K562 (cell line): ENCODE measurements around the gene MS4A8. TPM values are rescaled to one million over a fixed set of nuclear protein-coding genes. Genes with fewer than 3 reads are reported as not detected.
A peak's percentile ranks its signal among the peaks of the same experiment; 100 is the strongest.

ENCODE experiments used
- C11orf30 ChIP-seq: fragments of 450-650 bp; IDR thresholded peaks from 2 replicates; pipeline ENCODE4 v1.6.1; 2016; ENCODE audit warnings: low read depth, mild to moderate bottlenecking
- NRF1 ChIP-seq, 2 experiments: fragments of 450-650 bp; IDR thresholded peaks in 1 of 2; conservative IDR thresholded peaks in 1 of 2; 2 replicates each; pipeline ENCODE4 v1.6.1; 2014; ENCODE audit warnings: mild to moderate bottlenecking in 2 of 2
- polyA plus RNA-seq, 8 experiments: library from polyadenylated mRNA; depleted of rRNA in 4 of 8; stranded (reverse) in 5 of 8; unstranded in 3 of 8; fragments of >200 nt; fragmentation: Nextera tagmentation in 2 of 8; fragmentation: Illumina TruSeq in 1 of 8; extraction: Ambion mirVana in 2 of 8; extraction: Trizol in 1 of 8; gene quantifications; 2 replicates each; pipeline versions ENCODE4 v1.2.1 to v1.2.3, GENCODE V29; 2011 to 2014; ENCODE audit warnings: inconsistent platforms in 1 of 8, missing spikeins in 1 of 8
- total RNA-seq, 7 experiments: library from RNA; depleted of rRNA in 6 of 7; stranded (reverse); fragments of >200 nt in 6 of 7; fragmentation: Illumina TruSeq in 2 of 7; extraction: Trizol in 2 of 7; gene quantifications; 2 replicates each; pipeline versions ENCODE4 v1.2.1 to v1.2.3, GENCODE V29; 2011 to 2021; ENCODE audit warnings: low replicate concordance in 1 of 7
- TF ChIP-seq, protein P1 (sequence below), 2 experiments: fragments of 450-650 bp in 1 of 2; sonication (generic) in 1 of 2; formaldehyde crosslinking in 1 of 2; IDR thresholded peaks; 2 replicates each; pipeline versions ENCODE4 v1.7.1 to v1.9.0; 2016 to 2022; ENCODE audit warnings: inconsistent platforms in 1 of 2, mild to moderate bottlenecking in 1 of 2, missing genetic modification reagents in 1 of 2

MS4A8 gene
- total and polyA plus RNA-seq, 9 of the 15 experiments (the other 6 are each of a cell fraction or from before 2014, with no cell fraction given): not detected

DNA sequence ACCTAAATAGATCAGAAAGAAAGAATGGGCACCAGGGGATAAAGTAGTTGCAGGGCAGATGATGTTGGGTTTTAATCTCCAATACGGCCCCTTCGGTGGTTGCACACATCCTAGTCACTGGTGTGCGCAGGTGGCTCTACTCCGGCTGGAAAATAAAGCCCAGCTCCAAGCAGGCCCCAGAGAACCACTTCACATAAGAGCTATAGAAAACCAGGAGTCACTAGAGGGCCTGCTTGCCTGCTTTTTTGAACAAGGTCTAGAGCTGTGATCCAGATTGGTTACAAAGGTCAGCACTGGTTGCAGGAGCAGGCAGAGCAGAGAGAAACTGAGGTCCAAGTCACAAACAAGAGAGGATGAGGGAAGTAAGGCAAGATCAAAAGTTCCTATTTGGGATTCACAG, 41.5 kb upstream of the MS4A8 start (continued):
- TF ChIP-seq, protein P1, sequence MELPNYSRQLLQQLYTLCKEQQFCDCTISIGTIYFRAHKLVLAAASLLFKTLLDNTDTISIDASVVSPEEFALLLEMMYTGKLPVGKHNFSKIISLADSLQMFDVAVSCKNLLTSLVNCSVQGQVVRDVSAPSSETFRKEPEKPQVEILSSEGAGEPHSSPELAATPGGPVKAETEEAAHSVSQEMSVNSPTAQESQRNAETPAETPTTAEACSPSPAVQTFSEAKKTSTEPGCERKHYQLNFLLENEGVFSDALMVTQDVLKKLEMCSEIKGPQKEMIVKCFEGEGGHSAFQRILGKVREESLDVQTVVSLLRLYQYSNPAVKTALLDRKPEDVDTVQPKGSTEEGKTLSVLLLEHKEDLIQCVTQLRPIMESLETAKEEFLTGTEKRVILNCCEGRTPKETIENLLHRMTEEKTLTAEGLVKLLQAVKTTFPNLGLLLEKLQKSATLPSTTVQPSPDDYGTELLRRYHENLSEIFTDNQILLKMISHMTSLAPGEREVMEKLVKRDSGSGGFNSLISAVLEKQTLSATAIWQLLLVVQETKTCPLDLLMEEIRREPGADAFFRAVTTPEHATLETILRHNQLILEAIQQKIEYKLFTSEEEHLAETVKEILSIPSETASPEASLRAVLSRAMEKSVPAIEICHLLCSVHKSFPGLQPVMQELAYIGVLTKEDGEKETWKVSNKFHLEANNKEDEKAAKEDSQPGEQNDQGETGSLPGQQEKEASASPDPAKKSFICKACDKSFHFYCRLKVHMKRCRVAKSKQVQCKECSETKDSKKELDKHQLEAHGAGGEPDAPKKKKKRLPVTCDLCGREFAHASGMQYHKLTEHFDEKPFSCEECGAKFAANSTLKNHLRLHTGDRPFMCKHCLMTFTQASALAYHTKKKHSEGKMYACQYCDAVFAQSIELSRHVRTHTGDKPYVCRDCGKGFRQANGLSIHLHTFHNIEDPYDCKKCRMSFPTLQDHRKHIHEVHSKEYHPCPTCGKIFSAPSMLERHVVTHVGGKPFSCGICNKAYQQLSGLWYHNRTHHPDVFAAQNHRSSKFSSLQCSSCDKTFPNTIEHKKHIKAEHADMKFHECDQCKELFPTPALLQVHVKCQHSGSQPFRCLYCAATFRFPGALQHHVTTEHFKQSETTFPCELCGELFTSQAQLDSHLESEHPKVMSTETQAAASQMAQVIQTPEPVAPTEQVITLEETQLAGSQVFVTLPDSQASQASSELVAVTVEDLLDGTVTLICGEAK (IDR thresholded peaks at IDR 0.05): peak; percentile 69; the same call in 1 of the 2 replicates
- TF ChIP-seq, protein P1 (CRISPR knock-in tag; IDR thresholded peaks at IDR 0.05): no peak
- TF ChIP-seq NRF1 (conservative IDR thresholded peaks at IDR 0.05 in 1 of 2, IDR thresholded peaks at IDR 0.05 in 1 of 2) (0 out of 4 replicates have a peak, but pooled peaks of 1 of the 2 experiments have one; percentile 3), C11orf30 (0 out of 2 replicates have a peak, but pooled peaks have one; percentile 9)
